Neural cell (in vitro differentiated cells): ENCODE measurements around the gene HDGF. TPM values are rescaled to one million over a fixed set of nuclear protein-coding genes. Genes with fewer than 3 reads are reported as not detected.

ENCODE experiments used
- H2AFZ ChIP-seq: fragments of 200-600, 300-800 bp; sonication (generic), shearing (Covaris generic); 2 replicates; pipeline ENCODE4 v1.6.0; 2014; ENCODE audit warnings: low read depth, mild to moderate bottlenecking, antibody characterized with exemption, low read length, moderate library complexity
- H3F3A ChIP-seq: fragments of 200-600 bp; shearing (Covaris generic); 2 replicates; pipeline ENCODE4 v1.6.1; 2016; ENCODE audit warnings: mild to moderate bottlenecking, moderate library complexity, mixed read lengths, antibody characterized with exemption, low read length; ENCODE audit not compliant: insufficient read depth, poor library complexity, severe bottlenecking
- H3K27ac ChIP-seq: fragments of 200-600, 300-800 bp; sonication (generic), shearing (Covaris generic); 2 replicates; pipeline ENCODE4 v1.5.1; 2014; ENCODE audit warnings: mild to moderate bottlenecking, low read length, moderate library complexity
- H3K27me3 ChIP-seq: fragments of 300-800, 200-600 bp; sonication (generic), shearing (Covaris generic); 2 replicates; pipeline ENCODE4 v1.6.0; 2014; ENCODE audit warnings: mild to moderate bottlenecking, low read depth, low read length, moderate library complexity; ENCODE audit not compliant: insufficient read depth
- H3K36me3 ChIP-seq: fragments of 300-800, 200-600 bp; sonication (generic), shearing (Covaris generic); 2 replicates; pipeline ENCODE4 v1.5.1; 2014; ENCODE audit warnings: mild to moderate bottlenecking, antibody characterized with exemption, low read length, moderate library complexity; ENCODE audit not compliant: insufficient read depth
- H3K4me2 ChIP-seq: fragments of 300-800, 200-600 bp; sonication (generic), shearing (Covaris generic); 2 replicates; pipeline ENCODE4 v1.6.0; 2014; ENCODE audit warnings: mild to moderate bottlenecking, low read length
- H3K4me3 ChIP-seq: fragments of 300-800, 200-600 bp; sonication (generic), shearing (Covaris generic); 2 replicates; pipeline ENCODE4 v1.5.1; 2014; ENCODE audit warnings: mild to moderate bottlenecking, low read length, moderate library complexity
- H3K79me2 ChIP-seq: fragments of 200-600 bp; shearing (Covaris generic); replicated peaks from 2 replicates; pipeline ENCODE4 v1.6.0; 2014; ENCODE audit warnings: mild to moderate bottlenecking, low read length, moderate library complexity; ENCODE audit not compliant: insufficient read depth
- H3K9ac ChIP-seq: fragments of 300-800, 200-600 bp; sonication (generic), shearing (Covaris generic); 2 replicates; pipeline ENCODE4 v1.6.1; 2016; ENCODE audit warnings: mild to moderate bottlenecking, low read length, mixed read lengths
- H3K9me2 ChIP-seq: fragments of 200-600 bp; shearing (Covaris generic); 2 replicates; pipeline ENCODE4 v1.6.1; 2016; ENCODE audit warnings: mild to moderate bottlenecking, low read length, mixed read lengths; ENCODE audit not compliant: insufficient read depth
- H3K9me3 ChIP-seq: fragments of 200-600, 300-800 bp; sonication (generic), shearing (Covaris generic); 2 replicates; pipeline ENCODE4 v1.6.1; 2016; ENCODE audit warnings: mild to moderate bottlenecking, mixed run types, low read length, moderate library complexity, mixed read lengths
- H4K20me1 ChIP-seq: fragments of 200-600 bp; shearing (Covaris generic); 2 replicates; pipeline ENCODE4 v1.6.1; 2016; ENCODE audit warnings: mild to moderate bottlenecking, mixed run types; ENCODE audit not compliant: insufficient read depth
- EP300 ChIP-seq: fragments of 450-650 bp; conservative IDR thresholded peaks from 2 replicates; pipeline ENCODE4 v1.6.1; 2014; ENCODE audit warnings: antibody characterized with exemption, mild to moderate bottlenecking, moderate library complexity; ENCODE audit not compliant: poor library complexity, severe bottlenecking
- MXI1 ChIP-seq: fragments of 450-650 bp; conservative IDR thresholded peaks from 2 replicates; pipeline ENCODE4 v1.6.1; 2014; ENCODE audit warnings: antibody characterized with exemption, mild to moderate bottlenecking; ENCODE audit not compliant: poor library complexity, severe bottlenecking
- POLR2AphosphoS5 ChIP-seq: IDR thresholded peaks from 2 replicates; pipeline ENCODE4 v1.6.1; 2012
- RAD21 ChIP-seq: fragments of 450-650 bp; conservative IDR thresholded peaks from 2 replicates; pipeline ENCODE4 v1.6.1; 2014; ENCODE audit warnings: antibody characterized with exemption, mild to moderate bottlenecking, moderate library complexity
- REST ChIP-seq: IDR thresholded peaks from 2 replicates; pipeline ENCODE4 v1.6.1; 2012; ENCODE audit warnings: borderline replicate concordance
- TAF1 ChIP-seq: IDR thresholded peaks from 2 replicates; pipeline ENCODE4 v1.6.1; 2012; ENCODE audit warnings: low read depth
- polyA plus RNA-seq: library from polyadenylated mRNA; depleted of rRNA; stranded (reverse); fragments of >200 nt; gene quantifications from 2 replicates; pipeline ENCODE4 v1.2.3, GENCODE V29; 2014
- TF ChIP-seq, protein P1 (sequence below): fragments of 450-650 bp; IDR thresholded peaks from 2 replicates; pipeline ENCODE4 v1.5.1; 2014; ENCODE audit warnings: antibody characterized with exemption, mild to moderate bottlenecking, moderate library complexity; ENCODE audit not compliant: poor library complexity, severe bottlenecking

The HDGF gene
- polyA plus RNA-seq, 1 donor from 2014 or later, result 138 TPM

GRCh38 chr1:156747742-156748669, 3.5 kb downstream of the HDGF start:
- Histone ChIP-seq H3K4me3 (peak overlapping the region; percentile 89), H3K27ac (peak overlapping the region; percentile 93), H3K9ac (peak overlapping the region; percentile 85), H4K20me1 (no peaks in the 10 kb centered on the region), H3F3A (no peaks in the 10 kb centered on the region), H2AFZ (no peak overlapping the region), H3K4me2 (peak overlapping the region; percentile 89), H3K27me3 (no peaks in the 10 kb centered on the region), H3K36me3 (no peaks in the 10 kb centered on the region), H3K9me2 (no peaks in the 10 kb centered on the region), H3K79me2 (peaks cover 72% of the 10 kb centered on the region), H3K9me3 (no peaks in the 10 kb centered on the region)
- TF ChIP-seq POLR2AphosphoS5, result no peak
- TF ChIP-seq EP300, result no peak
- no peak for TF ChIP-seq MXI1
- TF ChIP-seq REST, result no peak
- TF ChIP-seq RAD21, result no peak
- TF ChIP-seq TAF1, result no peak
- TF ChIP-seq, protein P1, sequence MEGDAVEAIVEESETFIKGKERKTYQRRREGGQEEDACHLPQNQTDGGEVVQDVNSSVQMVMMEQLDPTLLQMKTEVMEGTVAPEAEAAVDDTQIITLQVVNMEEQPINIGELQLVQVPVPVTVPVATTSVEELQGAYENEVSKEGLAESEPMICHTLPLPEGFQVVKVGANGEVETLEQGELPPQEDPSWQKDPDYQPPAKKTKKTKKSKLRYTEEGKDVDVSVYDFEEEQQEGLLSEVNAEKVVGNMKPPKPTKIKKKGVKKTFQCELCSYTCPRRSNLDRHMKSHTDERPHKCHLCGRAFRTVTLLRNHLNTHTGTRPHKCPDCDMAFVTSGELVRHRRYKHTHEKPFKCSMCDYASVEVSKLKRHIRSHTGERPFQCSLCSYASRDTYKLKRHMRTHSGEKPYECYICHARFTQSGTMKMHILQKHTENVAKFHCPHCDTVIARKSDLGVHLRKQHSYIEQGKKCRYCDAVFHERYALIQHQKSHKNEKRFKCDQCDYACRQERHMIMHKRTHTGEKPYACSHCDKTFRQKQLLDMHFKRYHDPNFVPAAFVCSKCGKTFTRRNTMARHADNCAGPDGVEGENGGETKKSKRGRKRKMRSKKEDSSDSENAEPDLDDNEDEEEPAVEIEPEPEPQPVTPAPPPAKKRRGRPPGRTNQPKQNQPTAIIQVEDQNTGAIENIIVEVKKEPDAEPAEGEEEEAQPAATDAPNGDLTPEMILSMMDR, result no peak

DNA sequence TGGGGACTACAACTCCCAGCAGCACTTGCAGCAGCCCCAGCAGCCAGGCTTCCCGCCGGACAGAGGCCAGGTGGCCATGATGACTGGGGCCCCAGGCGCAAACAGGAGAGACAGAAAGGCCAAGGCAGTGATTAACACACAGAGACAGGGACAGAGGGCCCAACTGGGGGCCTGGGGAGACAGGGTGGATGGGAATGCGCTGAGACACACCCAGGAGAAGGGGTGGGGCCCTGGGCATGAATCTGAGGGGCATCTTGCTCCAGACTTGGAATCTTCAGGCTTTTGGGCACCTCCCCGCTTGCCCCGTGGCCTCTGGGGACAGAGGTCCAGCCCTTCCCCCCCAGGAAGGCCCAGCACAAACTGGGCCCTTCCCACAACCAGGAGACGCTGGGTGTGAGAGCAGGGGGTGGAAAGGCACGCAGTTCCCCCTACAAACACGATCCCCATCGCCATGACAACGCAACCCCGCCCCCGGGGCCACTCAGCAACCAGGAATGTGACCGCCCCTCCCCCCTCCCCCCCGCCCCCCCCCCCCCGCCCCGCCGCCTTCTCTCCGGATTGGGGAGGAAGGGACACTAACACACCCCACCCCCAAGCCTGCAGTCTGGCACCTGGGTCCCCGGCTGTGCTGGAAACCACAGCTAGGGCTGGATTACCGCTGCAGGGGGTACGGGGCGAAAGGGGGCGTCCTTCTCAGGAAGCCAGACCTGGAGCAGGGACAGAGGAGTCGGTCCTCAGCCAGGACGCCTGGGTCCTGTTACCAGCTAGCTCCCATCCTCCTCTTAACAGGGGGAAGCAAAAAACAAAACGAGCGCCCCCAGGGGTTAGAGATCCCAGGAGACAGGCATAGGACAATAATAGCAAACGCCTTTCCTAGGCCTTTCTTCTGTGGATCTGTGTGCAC, 4.5 kb downstream of the HDGF start:
- Histone ChIP-seq H3K4me2 (peak overlapping the region; percentile 94), H3K27me3 (no peaks in the 10 kb centered on the region), H3K9me3 (no peaks in the 10 kb centered on the region), H4K20me1 (no peaks in the 10 kb centered on the region), H3K4me3 (peak overlapping the region; percentile 89), H2AFZ (peak overlapping the region; percentile 45), H3K79me2 (peaks cover 61% of the 10 kb centered on the region), H3K36me3 (no peaks in the 10 kb centered on the region), H3K9me2 (no peaks in the 10 kb centered on the region), H3K27ac (peak overlapping the region; percentile 93), H3K9ac (peak overlapping the region; percentile 85), H3F3A (no peaks in the 10 kb centered on the region)
- TF ChIP-seq REST, result no peak
- peak; percentile 45 for TF ChIP-seq MXI1
- TF ChIP-seq, protein P1, result peak; percentile 40
